Chondrocyte (in vitro differentiated cells): ENCODE results near the gene ADGRE2. TPM values are rescaled to one million over a fixed set of nuclear protein-coding genes. Genes with fewer than 3 reads are reported as not detected.
"Not testable (repeated sequence)": the region's sequence is repeated elsewhere in the genome, so short reads cannot be mapped to it uniquely, and the experiment has no call there.

ENCODE experiments used
- DNase-seq: peaks from one replicate; pipeline ENCODE4 v3.0.0; 2021; ENCODE audit warnings: mixed read lengths, low spot score
- H3K27ac Mint-ChIP-seq: one replicate; pipeline ENCODE4 v1.8.0; 2021; ENCODE audit warnings: mild to moderate bottlenecking, moderate library complexity, mixed read lengths; ENCODE audit not compliant: unreplicated experiment
- H3K27me3 Mint-ChIP-seq: 2 replicates; pipeline ENCODE4 v1.8.0; 2021; ENCODE audit warnings: low read depth, mixed read lengths
- H3K36me3 Mint-ChIP-seq: 2 replicates; pipeline ENCODE4 v1.8.0; 2021; ENCODE audit warnings: low read depth, mixed read lengths
- H3K4me1 Mint-ChIP-seq: 2 replicates; pipeline ENCODE4 v1.8.0; 2021; ENCODE audit warnings: low read depth, mild to moderate bottlenecking, mixed read lengths
- H3K4me3 Mint-ChIP-seq: one replicate; pipeline ENCODE4 v1.8.0; 2021; ENCODE audit warnings: mild to moderate bottlenecking, moderate library complexity, mixed read lengths; ENCODE audit not compliant: unreplicated experiment
- H3K9me3 Mint-ChIP-seq: 2 replicates; pipeline ENCODE4 v1.8.0; 2021; ENCODE audit warnings: low read depth, mixed read lengths
- CTCF ChIP-seq: fragments of 200-600 bp; sonication (generic); IDR thresholded peaks from 2 replicates; pipeline ENCODE4 v1.5.0; 2021; ENCODE audit warnings: antibody characterized with exemption, mild to moderate bottlenecking, moderate library complexity
- long read RNA-seq: library from polyadenylated mRNA; stranded (forward); transcript quantifications from one replicate; pipeline ENCODE4 v2.0.0, GENCODE V29; 2021
- total RNA-seq: library from RNA; stranded (reverse); gene quantifications from 3 replicates; pipeline ENCODE4 v1.2.1, GENCODE V29; 2021

Gene ADGRE2
- 0.87 to 1.6 TPM in 2 of 3 replicates, not detected in the other for total RNA-seq
- long read RNA-seq, result 0 reads

- not testable (repeated sequence) for H3K9me3 Mint-ChIP-seq, H3K4me1 Mint-ChIP-seq, H3K4me3 Mint-ChIP-seq, H3K27me3 Mint-ChIP-seq, H3K36me3 Mint-ChIP-seq, DNase-seq, H3K27ac Mint-ChIP-seq
Measured at GRCh38 chr19:14778110-14778845, at the start of gene ADGRE2. Gene ADGRE2, minus strand, starts transcription at chr19:14778560. Its CDS starts 1,804 bp downstream, at chr19:14776756.

GRCh38 chr19:14826006-14826405 lies 47.6 kb upstream of the ADGRE2 start:
- peaks cover 5% of the 10 kb centered on the region for H3K9me3 Mint-ChIP-seq
- H3K4me1 Mint-ChIP-seq, result no peaks in the 10 kb centered on the region
- H3K4me3 Mint-ChIP-seq, result no peak overlapping the region
- H3K27me3 Mint-ChIP-seq, result peaks cover 3% of the 10 kb centered on the region
- DNase-seq, result no peak
- TF ChIP-seq CTCF, result no peak
- no peaks in the 10 kb centered on the region for H3K36me3 Mint-ChIP-seq
- no peak overlapping the region for H3K27ac Mint-ChIP-seq

GRCh38 chr19:14821937-14822336 lies 43.6 kb upstream of the ADGRE2 start:
- H3K9me3 Mint-ChIP-seq, result peaks cover 15% of the 10 kb centered on the region
- no peak for TF ChIP-seq CTCF
- no peaks in the 10 kb centered on the region for H3K27me3 Mint-ChIP-seq
- no peak overlapping the region for H3K27ac Mint-ChIP-seq
- H3K4me3 Mint-ChIP-seq, result no peak overlapping the region
- no peak for DNase-seq
- H3K4me1 Mint-ChIP-seq, result no peaks in the 10 kb centered on the region
- H3K36me3 Mint-ChIP-seq, result no peaks in the 10 kb centered on the region

- H3K9me3 Mint-ChIP-seq, result peaks cover 9% of the 10 kb centered on the region
- H3K27ac Mint-ChIP-seq, result no peak overlapping the region
- H3K27me3 Mint-ChIP-seq, result no peaks in the 10 kb centered on the region
- no peaks in the 10 kb centered on the region for H3K4me1 Mint-ChIP-seq
- H3K4me3 Mint-ChIP-seq, result no peak overlapping the region
- DNase-seq, result no peak
- no peaks in the 10 kb centered on the region for H3K36me3 Mint-ChIP-seq
- no peak for TF ChIP-seq CTCF
Measured at GRCh38 chr19:14818588-14818987, 40.2 kb upstream of the ADGRE2 start.

- H3K36me3 Mint-ChIP-seq, result no peaks in the 10 kb centered on the region
- H3K9me3 Mint-ChIP-seq, result peaks cover 9% of the 10 kb centered on the region
- no peaks in the 10 kb centered on the region for H3K4me1 Mint-ChIP-seq
Measured at GRCh38 chr19:14817052-14817451, 38.7 kb upstream of the ADGRE2 start.

More at GRCh38 chr19:14817052-14817451, 38.7 kb upstream of the ADGRE2 start:
- Mint-ChIP-seq H3K27me3 (no peaks in the 10 kb centered on the region), H3K27ac (no peak overlapping the region), H3K4me3 (no peak overlapping the region)
- no peak for TF ChIP-seq CTCF
- no peak for DNase-seq
